ENCODE measurements around the gene ZC3H7B. TPM values are rescaled to one million over a fixed set of nuclear protein-coding genes. Genes with fewer than 3 reads are reported as not detected.

The ZC3H7B gene
- total RNA-seq, 2 donors from 2014 or later, result 28.3 to 48.6 TPM

DNA sequence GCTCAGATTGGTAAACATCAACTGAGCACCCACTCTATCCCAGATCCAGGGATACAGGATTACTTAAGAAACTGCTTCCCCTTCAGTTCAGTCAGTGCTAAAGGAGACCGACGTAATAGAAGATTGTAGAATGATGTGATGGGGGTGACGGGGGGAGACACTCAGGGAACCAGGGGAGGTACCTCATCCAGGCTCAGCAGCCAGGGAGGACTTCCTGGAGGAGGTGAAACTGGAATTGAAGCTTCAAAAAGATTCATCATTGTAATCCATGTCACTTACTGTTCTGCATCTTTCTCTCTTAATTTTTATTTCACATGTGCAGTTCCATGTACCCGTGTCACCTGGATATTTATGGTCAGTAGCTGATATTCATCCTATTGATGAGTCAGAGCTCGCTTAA lies 61.3 kb downstream of the ZC3H7B start:
- ATAC-seq (replicated peaks), result no peak
- no peaks in the 10 kb centered on the region for H3K27me3 Mint-ChIP-seq
- no peak overlapping the region for H3K4me3 Mint-ChIP-seq

DNA sequence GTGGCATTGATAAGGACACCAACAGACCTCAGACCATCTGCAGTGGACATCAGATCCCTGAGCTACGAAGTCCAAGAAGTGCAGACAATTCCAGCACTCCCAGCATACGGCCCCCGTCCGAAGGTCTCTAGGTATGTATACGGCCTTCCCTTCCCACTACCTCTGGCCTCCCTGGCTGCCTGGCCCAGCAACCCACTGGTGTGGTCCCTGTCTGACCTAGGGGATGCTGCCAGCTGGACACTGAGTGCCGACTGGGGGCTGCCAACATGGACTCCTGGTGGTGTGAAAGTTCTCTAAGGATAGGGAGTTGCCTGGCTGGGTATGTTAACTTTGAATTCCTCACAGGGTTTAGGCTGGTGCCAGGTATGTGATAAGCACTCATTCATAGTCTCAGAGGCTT lies 62.9 kb downstream of the ZC3H7B start:
- Mint-ChIP-seq H3K36me3 (ENCODE audit: low read depth) (peaks cover 2% of the 10 kb centered on the region), H3K4me3 (no peak overlapping the region), H3K4me1 (no peaks in the 10 kb centered on the region), H3K27me3 (no peaks in the 10 kb centered on the region), H3K27ac (no peak overlapping the region), H3K9me3 (no peaks in the 10 kb centered on the region)
- ATAC-seq (replicated peaks), result no peak

More for the DNA sequence above, 61.3 kb downstream of the ZC3H7B start:
- Mint-ChIP-seq H3K36me3 (ENCODE audit: low read depth) (peaks cover 5% of the 10 kb centered on the region), H3K9me3 (no peaks in the 10 kb centered on the region), H3K4me1 (no peaks in the 10 kb centered on the region), H3K27ac (no peak overlapping the region)

DNA sequence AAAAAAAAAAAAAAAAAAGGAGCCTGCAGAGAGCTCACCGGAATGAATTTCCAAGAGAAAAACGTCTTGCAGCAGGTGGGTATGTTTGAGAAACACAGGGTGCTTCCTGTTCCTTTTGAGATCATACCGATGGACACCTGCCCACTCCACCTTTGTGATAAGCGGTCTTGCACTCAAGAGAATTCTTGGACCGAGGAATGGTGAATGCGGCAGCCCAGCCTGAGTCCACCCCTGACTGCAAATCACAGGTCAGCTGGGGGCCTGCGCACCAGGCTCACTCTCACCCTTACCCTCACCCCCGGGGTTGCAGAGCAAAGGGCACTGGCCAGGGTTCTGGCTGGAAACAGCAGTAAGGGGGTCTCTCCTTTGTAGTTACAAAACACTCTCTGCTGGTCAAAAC lies 63.6 kb downstream of the ZC3H7B start:
- Mint-ChIP-seq H3K9me3 (no peaks in the 10 kb centered on the region), H3K4me1 (no peaks in the 10 kb centered on the region), H3K27me3 (no peaks in the 10 kb centered on the region), H3K4me3 (no peak overlapping the region), H3K36me3 (ENCODE audit: low read depth) (no peaks in the 10 kb centered on the region), H3K27ac (no peak overlapping the region)
- no peak for ATAC-seq (replicated peaks)

DNA sequence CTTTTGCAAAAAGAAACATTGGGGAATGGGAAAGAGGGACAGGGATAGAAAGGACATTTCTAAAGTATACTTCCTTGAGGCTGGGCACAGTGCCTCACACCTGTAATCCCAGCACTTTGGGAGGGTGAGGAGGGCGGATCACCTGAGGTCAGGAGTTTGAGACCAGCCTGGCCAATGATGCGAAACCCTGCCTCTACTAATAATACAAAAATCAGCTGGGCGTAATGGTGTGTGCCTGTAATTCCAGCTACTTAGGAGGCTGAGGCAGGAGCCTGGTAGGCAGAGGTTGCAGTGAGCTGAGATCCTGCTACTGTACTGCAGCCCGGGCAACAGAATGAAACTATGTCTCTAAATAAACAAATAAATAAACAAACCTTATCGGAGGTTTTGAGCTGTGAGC lies 64.1 kb downstream of the ZC3H7B start:
- Mint-ChIP-seq H3K4me1 (no peaks in the 10 kb centered on the region), H3K27me3 (no peaks in the 10 kb centered on the region), H3K27ac (no peak overlapping the region), H3K4me3 (no peak overlapping the region), H3K9me3 (no peaks in the 10 kb centered on the region), H3K36me3 (ENCODE audit: low read depth) (no peaks in the 10 kb centered on the region)
- no peak for ATAC-seq (replicated peaks)

DNA sequence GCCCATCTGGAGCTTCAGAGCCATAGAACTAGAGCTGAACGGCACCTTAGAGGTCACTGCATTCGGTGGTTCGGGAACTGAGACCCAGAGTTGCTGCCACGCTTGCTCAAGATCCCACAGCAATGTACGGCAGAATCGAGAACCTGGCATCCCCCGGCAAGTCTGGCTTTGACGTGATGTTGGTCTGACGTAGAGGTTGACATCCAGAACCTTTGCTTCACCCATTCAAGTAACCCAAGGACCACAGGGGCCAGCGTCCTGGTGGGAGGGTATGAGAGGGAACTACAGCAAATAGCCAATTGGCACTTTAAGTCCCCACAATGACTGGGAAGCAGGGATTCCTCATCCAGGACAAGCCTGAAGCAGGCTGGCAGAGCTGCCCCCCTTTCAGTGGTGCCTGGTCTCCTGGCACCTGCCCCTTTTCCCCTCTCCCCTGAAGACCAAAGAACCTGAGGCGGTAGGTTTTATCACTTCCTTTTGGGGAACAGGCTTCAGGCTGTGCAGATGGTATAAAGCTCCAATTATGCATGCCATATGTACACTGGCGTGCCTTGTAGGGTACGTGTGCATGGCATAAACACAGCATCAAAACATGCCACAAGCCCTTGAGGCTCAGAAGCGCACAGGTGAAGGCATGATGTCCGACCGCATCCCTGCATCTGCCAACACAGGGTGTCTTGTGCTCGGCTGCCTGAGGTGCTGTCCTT lies 65.2 kb downstream of the ZC3H7B start:
- Mint-ChIP-seq H3K9me3 (no peaks in the 10 kb centered on the region), H3K4me3 (no peak overlapping the region), H3K36me3 (ENCODE audit: low read depth) (no peaks in the 10 kb centered on the region), H3K27me3 (no peaks in the 10 kb centered on the region), H3K27ac (no peak overlapping the region), H3K4me1 (no peaks in the 10 kb centered on the region)
- ATAC-seq (replicated peaks), result no peak

DNA sequence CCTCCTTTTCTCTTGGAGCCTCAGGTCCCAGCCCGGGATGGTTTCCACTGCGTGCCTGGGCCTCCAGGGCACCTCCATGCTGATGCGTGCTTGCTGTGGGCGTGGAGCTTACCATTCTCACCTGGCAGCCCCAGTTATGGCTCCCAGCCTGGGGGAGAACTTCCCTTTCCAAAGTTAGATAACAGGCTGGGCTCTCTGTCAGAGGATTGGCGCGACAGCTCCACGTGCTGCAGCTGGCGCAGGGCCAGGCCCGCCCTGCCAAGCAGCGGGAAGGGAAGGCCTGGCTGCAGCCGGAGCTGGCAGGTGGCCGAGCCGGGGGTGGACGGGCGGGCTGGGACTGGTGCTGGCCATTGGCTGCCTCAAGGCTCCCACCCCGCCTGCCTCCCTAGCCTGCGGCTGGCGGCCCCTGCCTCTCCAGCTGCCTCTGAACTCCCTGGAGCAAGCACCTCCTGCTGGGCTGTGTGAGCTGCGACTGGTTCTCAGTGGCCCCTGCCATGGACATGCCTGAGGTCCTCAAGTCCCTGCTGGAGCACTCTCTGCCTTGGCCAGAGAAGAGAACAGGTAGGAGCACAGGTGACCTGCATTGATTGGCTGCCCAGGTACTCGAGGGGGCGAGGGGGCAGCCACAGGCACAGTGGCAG lies 65.8 kb downstream of the ZC3H7B start:
- Mint-ChIP-seq H3K27me3 (no peaks in the 10 kb centered on the region), H3K36me3 (ENCODE audit: low read depth) (no peaks in the 10 kb centered on the region), H3K4me1 (no peaks in the 10 kb centered on the region), H3K9me3 (no peaks in the 10 kb centered on the region), H3K27ac (no peak overlapping the region), H3K4me3 (no peak overlapping the region)
- ATAC-seq (replicated peaks), result peak; percentile 35

DNA sequence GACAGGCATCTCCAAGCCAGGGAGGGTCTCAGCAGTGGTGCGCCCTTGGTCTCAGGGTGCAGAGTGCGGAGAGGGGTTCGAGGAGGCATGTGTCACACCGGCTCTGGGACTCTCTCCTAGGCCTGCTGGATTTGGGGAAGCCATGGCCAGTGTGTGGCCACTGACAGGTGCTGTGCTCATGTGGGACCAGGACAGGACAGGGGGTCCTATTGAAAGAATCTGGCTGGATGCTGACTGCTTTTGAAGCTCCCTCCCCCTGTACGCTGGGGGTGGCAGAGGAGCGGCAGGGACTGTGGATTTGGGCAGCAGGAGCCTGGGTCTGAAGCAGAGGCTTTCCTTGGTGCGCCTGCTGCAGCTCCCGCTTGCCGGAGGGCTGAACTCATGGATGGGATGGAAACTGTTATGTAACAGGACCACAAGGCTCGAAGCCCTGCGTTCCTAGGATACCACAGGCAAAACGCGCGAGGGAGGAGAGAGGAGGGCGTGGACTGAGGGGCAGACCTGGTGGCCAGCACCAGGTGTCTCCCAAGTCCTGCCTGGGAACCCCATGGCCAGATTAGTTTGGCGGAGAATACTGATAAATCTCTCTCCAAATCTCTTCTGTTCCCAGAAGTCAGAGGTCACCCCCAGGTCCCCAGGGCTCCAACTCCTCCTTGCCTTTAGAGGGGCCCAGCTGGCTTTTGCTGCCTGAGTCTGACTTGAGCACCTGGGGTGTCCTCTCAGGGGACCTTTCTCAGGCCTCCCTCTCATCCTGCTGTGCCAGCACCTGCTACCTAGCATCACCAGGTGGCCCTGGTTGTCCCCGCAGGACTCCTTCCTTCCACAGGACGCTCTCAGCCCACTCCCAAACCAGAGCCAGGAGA lies 66.6 kb downstream of the ZC3H7B start:
- no peaks in the 10 kb centered on the region for H3K36me3 Mint-ChIP-seq (ENCODE audit: low read depth)
- H3K4me3 Mint-ChIP-seq, result no peak overlapping the region
- no peak overlapping the region for H3K27ac Mint-ChIP-seq
- no peak for ATAC-seq (replicated peaks)
- no peaks in the 10 kb centered on the region for H3K9me3 Mint-ChIP-seq
- H3K27me3 Mint-ChIP-seq, result no peaks in the 10 kb centered on the region
- no peaks in the 10 kb centered on the region for H3K4me1 Mint-ChIP-seq

DNA sequence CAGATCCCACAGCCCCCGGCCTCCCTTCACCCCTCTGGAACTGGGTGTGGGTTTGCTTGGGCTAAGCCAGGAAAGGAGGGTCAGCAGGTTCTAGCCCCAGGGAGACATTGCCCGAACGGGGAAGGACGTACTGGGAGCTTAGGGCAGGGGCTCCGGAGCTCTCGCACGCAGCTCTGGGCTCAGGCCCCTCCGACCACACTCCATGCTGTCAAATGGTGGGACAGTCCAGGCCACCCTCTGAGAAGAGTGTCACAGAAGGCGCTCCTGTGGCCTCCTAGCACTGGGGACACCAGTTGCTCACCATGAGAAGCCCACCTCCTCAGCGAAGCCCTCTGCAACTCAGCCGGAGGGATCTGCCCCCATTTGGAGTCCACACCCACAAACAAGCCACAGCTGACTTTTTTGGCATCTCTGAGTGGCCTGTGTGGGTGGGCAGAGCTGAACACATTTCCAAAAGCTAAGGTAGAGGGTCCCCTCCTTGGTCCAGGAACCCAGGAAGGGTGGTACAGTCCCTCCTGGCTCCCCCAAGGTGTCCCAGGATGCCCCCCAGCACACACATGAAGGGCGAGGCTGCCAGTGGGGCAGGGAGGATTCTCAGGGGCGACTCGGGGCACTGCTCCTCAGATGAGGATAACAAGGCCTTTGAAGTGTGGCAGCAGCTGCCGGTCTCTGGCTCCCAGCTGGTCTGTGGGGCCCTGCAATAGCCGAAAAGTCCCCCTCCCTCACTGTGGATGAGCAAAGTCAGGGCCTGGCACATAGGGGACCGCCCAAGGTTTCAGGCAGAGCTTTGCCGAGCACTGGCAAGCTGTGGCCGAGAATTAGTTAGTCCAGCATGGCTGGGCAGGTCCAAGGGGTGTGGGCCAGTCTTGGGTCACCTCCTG lies 67.5 kb downstream of the ZC3H7B start:
- no peaks in the 10 kb centered on the region for H3K9me3 Mint-ChIP-seq
- no peaks in the 10 kb centered on the region for H3K27me3 Mint-ChIP-seq
- H3K27ac Mint-ChIP-seq, result no peak overlapping the region
- H3K4me1 Mint-ChIP-seq, result no peaks in the 10 kb centered on the region
- H3K4me3 Mint-ChIP-seq, result no peak overlapping the region
- no peak for ATAC-seq (replicated peaks)
- no peaks in the 10 kb centered on the region for H3K36me3 Mint-ChIP-seq (ENCODE audit: low read depth)

DNA sequence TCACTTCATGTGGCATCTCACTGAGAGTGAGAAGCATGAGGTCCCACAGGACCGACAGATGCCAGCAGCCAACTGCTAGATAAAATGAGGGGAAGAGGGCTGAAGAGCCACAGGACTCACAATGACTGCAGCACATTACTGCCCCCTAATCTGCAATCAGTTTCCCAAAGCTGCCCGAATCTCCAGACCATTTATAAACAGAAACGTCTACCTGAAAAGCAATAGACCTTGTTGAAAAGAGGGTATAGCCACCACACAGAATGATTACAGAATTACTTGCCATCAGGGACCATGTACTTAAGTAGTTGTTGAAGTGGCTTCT lies 68.1 kb downstream of the ZC3H7B start:
- H3K27ac Mint-ChIP-seq, result no peak overlapping the region
- no peak for ATAC-seq (replicated peaks)
- no peaks in the 10 kb centered on the region for H3K27me3 Mint-ChIP-seq
- no peaks in the 10 kb centered on the region for H3K9me3 Mint-ChIP-seq
- H3K36me3 Mint-ChIP-seq (ENCODE audit: low read depth), result no peaks in the 10 kb centered on the region
- H3K4me1 Mint-ChIP-seq, result no peaks in the 10 kb centered on the region
- no peak overlapping the region for H3K4me3 Mint-ChIP-seq

DNA sequence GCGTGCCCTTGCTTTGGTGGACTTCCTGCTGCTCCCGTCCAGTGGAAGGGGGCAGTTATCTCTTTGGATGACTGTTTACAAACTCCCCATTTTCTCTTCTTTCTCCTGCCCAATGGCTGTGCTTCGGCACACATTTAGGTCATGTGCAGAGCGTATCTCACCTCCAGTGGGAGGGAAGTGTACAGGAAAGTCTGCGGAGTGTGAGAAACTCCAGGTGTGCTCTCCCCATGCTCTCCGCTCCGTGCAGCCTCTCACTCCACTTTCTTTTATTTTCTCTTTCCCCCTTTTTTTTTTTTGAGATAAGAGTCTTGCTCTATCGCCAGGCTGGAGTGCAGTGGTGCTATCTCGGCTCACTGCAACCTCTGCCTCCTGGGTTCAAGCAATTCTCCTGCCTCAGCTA lies 68.5 kb downstream of the ZC3H7B start:
- Mint-ChIP-seq H3K4me3 (no peak overlapping the region), H3K36me3 (ENCODE audit: low read depth) (no peaks in the 10 kb centered on the region), H3K4me1 (no peaks in the 10 kb centered on the region), H3K27me3 (no peaks in the 10 kb centered on the region), H3K9me3 (no peaks in the 10 kb centered on the region), H3K27ac (no peak overlapping the region)
- no peak for ATAC-seq (replicated peaks)

DNA sequence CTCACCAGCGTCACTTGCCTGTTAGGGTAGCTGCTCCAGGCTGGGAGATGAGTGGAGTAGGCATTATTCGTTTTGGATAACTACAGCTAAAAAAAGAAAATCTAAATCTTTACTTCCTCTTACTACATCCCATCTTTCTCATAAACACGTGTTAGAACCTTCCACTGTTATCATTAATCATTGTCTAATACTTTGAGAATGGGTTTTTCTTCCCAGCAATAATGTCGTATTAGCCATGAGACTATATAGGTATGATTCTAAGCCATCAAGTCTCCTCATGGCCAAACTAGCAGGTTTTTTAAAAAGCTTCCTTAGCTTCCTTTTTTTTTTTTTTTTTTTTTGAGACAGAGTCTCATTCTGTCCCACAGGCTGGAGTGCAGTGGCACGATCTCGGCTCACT lies 76.5 kb downstream of the ZC3H7B start:
- H3K36me3 Mint-ChIP-seq (ENCODE audit: low read depth), result no peaks in the 10 kb centered on the region
- ATAC-seq (replicated peaks), result no peak
- no peak overlapping the region for H3K4me3 Mint-ChIP-seq
- no peak overlapping the region for H3K27ac Mint-ChIP-seq
- H3K4me1 Mint-ChIP-seq, result no peaks in the 10 kb centered on the region
- H3K27me3 Mint-ChIP-seq, result no peaks in the 10 kb centered on the region
- no peaks in the 10 kb centered on the region for H3K9me3 Mint-ChIP-seq

DNA sequence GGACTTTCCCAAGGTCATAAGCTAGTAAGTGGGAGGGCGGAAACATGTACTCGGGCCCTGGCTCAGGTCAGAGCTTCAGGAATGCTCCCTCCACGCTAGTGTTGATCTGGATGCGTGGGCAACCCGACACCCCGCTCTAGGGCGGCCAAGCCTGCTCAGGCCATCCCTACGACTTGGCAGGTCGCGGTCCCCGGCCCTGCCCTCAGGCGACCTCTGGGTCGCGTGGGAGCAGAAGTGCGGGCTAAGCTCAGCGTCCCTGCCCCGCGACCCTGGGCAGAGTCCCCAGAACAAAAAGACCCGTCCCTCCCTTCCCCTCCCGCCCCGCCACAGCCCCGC lies 79.6 kb downstream of the ZC3H7B start:
- Mint-ChIP-seq H3K27ac (peak overlapping the region; percentile 96), H3K27me3 (no peaks in the 10 kb centered on the region), H3K4me3 (peak overlapping the region; percentile 86), H3K4me1 (no peaks in the 10 kb centered on the region), H3K36me3 (ENCODE audit: low read depth) (no peaks in the 10 kb centered on the region), H3K9me3 (no peaks in the 10 kb centered on the region)
- peak; percentile 18 for ATAC-seq (replicated peaks)

DNA sequence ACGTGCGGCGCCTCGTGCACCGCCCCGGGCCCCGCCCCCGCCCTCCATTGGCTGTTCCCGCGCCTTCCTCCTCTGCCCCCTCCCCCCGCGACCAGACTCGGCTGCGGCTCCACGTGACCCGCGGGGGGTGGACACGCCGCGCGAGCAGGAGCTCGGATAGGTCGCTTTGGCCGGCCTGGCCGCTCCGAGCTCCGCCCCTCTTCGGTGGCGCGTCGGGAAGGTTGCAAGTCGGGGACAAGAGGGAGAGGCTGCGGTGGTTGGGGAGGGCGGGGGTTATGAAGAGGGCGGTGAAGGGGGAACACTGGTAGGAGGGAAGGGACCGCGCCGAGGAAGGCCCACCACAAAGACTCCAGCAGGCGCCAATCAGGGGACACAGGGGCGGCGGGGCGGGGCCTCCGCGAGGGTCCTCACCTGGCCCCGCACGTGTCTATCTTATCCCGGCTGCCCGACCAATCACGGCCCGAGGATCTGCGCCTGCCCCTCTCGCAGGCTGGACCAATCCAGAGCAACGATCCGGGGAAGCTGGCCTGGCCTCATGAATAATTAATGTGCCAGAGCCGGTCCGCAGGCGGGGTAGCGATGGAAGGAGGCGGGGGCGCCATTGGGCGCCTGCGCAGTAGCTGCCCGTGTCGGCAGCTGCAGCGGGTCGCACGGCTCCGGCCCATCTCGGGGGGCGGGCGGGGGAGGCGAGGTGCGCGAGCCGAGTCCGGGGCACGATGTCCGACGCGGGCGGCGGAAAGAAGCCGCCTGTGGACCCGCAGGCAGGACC lies 80.2 kb downstream of the ZC3H7B start, which contains the start of gene TEF:
Gene TEF, plus strand, starts transcription at position 614 of the 769 bp plus-strand sequence. Its CDS starts 103 bp downstream, at position 717.
- H3K27ac Mint-ChIP-seq, result peak within 1 kb of the TSS; percentile 96
- peak; percentile 92 for ATAC-seq (replicated peaks)
- H3K9me3 Mint-ChIP-seq, result no peaks in the 10 kb centered on the region
- no peaks in the 10 kb centered on the region for H3K4me1 Mint-ChIP-seq
- no peaks in the 10 kb centered on the region for H3K27me3 Mint-ChIP-seq
- no peaks in the 10 kb centered on the region for H3K36me3 Mint-ChIP-seq (ENCODE audit: low read depth)
- H3K4me3 Mint-ChIP-seq, result peak within 1 kb of the TSS; percentile 86
